ENCODE data around the gene CEP112. TPM values are rescaled to one million over a fixed set of nuclear protein-coding genes. Genes with fewer than 3 reads are reported as not detected.

The CEP112 gene
- total RNA-seq, 2 experiments from 2014 or later = 1.2 to 1.5 TPM

- Mint-ChIP-seq H3K4me3 (no peak overlapping the region), H3K4me1 (ENCODE audit: low read depth) (no peaks in the 10 kb centered on the region), H3K36me3 (ENCODE audit: low read depth) (no peaks in the 10 kb centered on the region), H3K27me3 (peaks cover 2% of the 10 kb centered on the region), H3K27ac (no peak overlapping the region), H3K9me3 (peaks cover 3% of the 10 kb centered on the region)
- intact Hi-C loops (cut with micrococcal nuclease) = no loop called here
- CTCF ChIA-PET = no interaction called here
- no peak for TF ChIP-seq CTCF (IDR thresholded peaks at IDR 0.05)
- ATAC-seq (no peak), DNase-seq (no peak)
- POLR2A ChIA-PET = no interaction called here
Measured at GRCh38 chr17:65954148-65954449, 237.8 kb downstream of the CEP112 start.

GRCh38 chr17:65953316-65954147, 238.4 kb downstream of the CEP112 start:
- POLR2A ChIA-PET = no interaction called here
- DNase-seq (no peak), ATAC-seq (no peak)
- Mint-ChIP-seq H3K36me3 (ENCODE audit: low read depth) (no peaks in the 10 kb centered on the region), H3K27ac (no peak overlapping the region), H3K27me3 (peaks cover 2% of the 10 kb centered on the region), H3K4me1 (ENCODE audit: low read depth) (no peaks in the 10 kb centered on the region), H3K9me3 (peaks cover 3% of the 10 kb centered on the region), H3K4me3 (no peak overlapping the region)
- no peak for TF ChIP-seq CTCF (IDR thresholded peaks at IDR 0.05)
- intact Hi-C loops (cut with micrococcal nuclease) = no loop called here
- CTCF ChIA-PET = no interaction called here

GRCh38 chr17:65952586-65952985, 239.3 kb downstream of the CEP112 start:
- peaks cover 3% of the 10 kb centered on the region for H3K9me3 Mint-ChIP-seq

GRCh38 chr17:65952015-65952414, 239.9 kb downstream of the CEP112 start:
- DNase-seq = no peak
- Mint-ChIP-seq H3K9me3 (peaks cover 3% of the 10 kb centered on the region), H3K27ac (no peak overlapping the region), H3K4me1 (ENCODE audit: low read depth) (no peaks in the 10 kb centered on the region), H3K36me3 (ENCODE audit: low read depth) (no peaks in the 10 kb centered on the region), H3K4me3 (no peak overlapping the region), H3K27me3 (peaks cover 2% of the 10 kb centered on the region)
- intact Hi-C loops (cut with micrococcal nuclease) = no loop called here
- no peak for ATAC-seq
- ChIA-PET POLR2A (no interaction called here), CTCF (no interaction called here)
- TF ChIP-seq CTCF (IDR thresholded peaks at IDR 0.05) = no peak

More at GRCh38 chr17:65952586-65952985, 239.3 kb downstream of the CEP112 start:
- DNase-seq = no peak
- ChIA-PET POLR2A (no interaction called here), CTCF (no interaction called here)
- Mint-ChIP-seq H3K27ac (no peak overlapping the region), H3K27me3 (peaks cover 2% of the 10 kb centered on the region), H3K36me3 (ENCODE audit: low read depth) (no peaks in the 10 kb centered on the region), H3K4me1 (ENCODE audit: low read depth) (no peaks in the 10 kb centered on the region), H3K4me3 (no peak overlapping the region)
- intact Hi-C loops (cut with micrococcal nuclease) = no loop called here
- ATAC-seq = no peak
- TF ChIP-seq CTCF (IDR thresholded peaks at IDR 0.05) = no peak

GRCh38 chr17:65947831-65948230, 244.1 kb downstream of the CEP112 start:
- H3K4me1 Mint-ChIP-seq (ENCODE audit: low read depth) = no peaks in the 10 kb centered on the region
- intact Hi-C loops (cut with micrococcal nuclease) = no loop called here
- no peak for ATAC-seq
- ChIA-PET CTCF (interaction anchor here (1.2 kb wide), 1 partner anchor 11 kb away, joined by 3 read pairs; no protein-coding TSS in a partner anchor), POLR2A (no interaction called here)
- H3K36me3 Mint-ChIP-seq (ENCODE audit: low read depth) = no peaks in the 10 kb centered on the region
- no peak for DNase-seq
- peaks cover 3% of the 10 kb centered on the region for H3K9me3 Mint-ChIP-seq
- H3K4me3 Mint-ChIP-seq = no peak overlapping the region
- peaks cover 2% of the 10 kb centered on the region for H3K27me3 Mint-ChIP-seq
- no peak for TF ChIP-seq CTCF (IDR thresholded peaks at IDR 0.05)
- H3K27ac Mint-ChIP-seq = no peak overlapping the region

Data from activated CD8-positive, alpha-beta T cell treated with anti-CD3 and anti-CD28 coated beads for 36 hours (primary cell).